GM12878 (cell line): ENCODE data around the gene PPP1R27. TPM values are rescaled to one million over a fixed set of nuclear protein-coding genes. Genes with fewer than 3 reads are reported as not detected.
A peak's percentile ranks its signal among the peaks of the same experiment; 100 is the strongest.

Experiments used
- CEBPB ChIP-seq, 2 experiments: fragments of 150-350 bp in 1 of 2; IDR thresholded peaks; 2 replicates each; pipeline ENCODE4 v1.6.1; 2012 to 2014; ENCODE audit warnings: low read depth in 2 of 2, low read length in 2 of 2, borderline replicate concordance in 1 of 2, inconsistent platforms in 1 of 2
- CHD2 ChIP-seq: IDR thresholded peaks from 2 replicates; pipeline ENCODE4 v1.6.1; 2011; ENCODE audit warnings: low read depth, low read length, improper control_type of control experiment, borderline replicate concordance
- RBBP5 ChIP-seq: fragments of 200-600 bp; sonication (generic); conservative IDR thresholded peaks from 2 replicates; pipeline ENCODE4 v1.6.1; 2016
- SREBF2 ChIP-seq: IDR thresholded peaks from 2 replicates; pipeline ENCODE4 v1.6.1; 2012; ENCODE audit warnings: mild to moderate bottlenecking, low read length
- TCF3 ChIP-seq: IDR thresholded peaks from 2 replicates; pipeline ENCODE4 v1.6.1; 2012; ENCODE audit warnings: low read depth, mild to moderate bottlenecking, low read length, borderline replicate concordance; ENCODE audit not compliant: insufficient read depth
- ZNF687 ChIP-seq: fragments of 450-650 bp; IDR thresholded peaks from 2 replicates; pipeline ENCODE4 v1.6.1; 2017; ENCODE audit warnings: mild to moderate bottlenecking, moderate library complexity
- polyA plus RNA-seq, 11 experiments: library from polyadenylated mRNA; depleted of rRNA in 4 of 11; unstranded in 6 of 11; stranded (reverse) in 5 of 11; fragments of >200 nt; fragmentation: Nextera tagmentation in 4 of 11; fragmentation: Illumina TruSeq in 1 of 11; extraction: Ambion mirVana in 4 of 11; extraction: Trizol in 1 of 11; gene quantifications; 1 replicate in 1 of 11; 2 replicates in 10 of 11; pipeline versions ENCODE4 v1.2.1 to v1.2.3, GENCODE V29; 2011 to 2016; ENCODE audit warnings: inconsistent platforms in 2 of 11, missing spikeins in 2 of 11, low read depth in 1 of 11
- total RNA-seq, 4 experiments: library from RNA; depleted of rRNA in 3 of 4; stranded (reverse); fragments of >200 nt in 3 of 4; fragmentation: Illumina TruSeq in 1 of 4; extraction: Trizol in 1 of 4; gene quantifications; 2 replicates each; pipeline versions ENCODE4 v1.2.1 to v1.2.3, GENCODE V29; 2013 to 2021

Gene PPP1R27
- total and polyA plus RNA-seq, 10 of the 15 experiments (the other 5 are each of a cell fraction or from before 2014, with no cell fraction given): 0.17 to 1.6 (median 0.49) TPM; not detected in 3

- TF ChIP-seq ZNF687 (no peak), CEBPB (IDR thresholded peaks at IDR 0.05; ENCODE audit: borderline replicate concordance in 1 of 2, low read depth in 2 of 2, low read length in 2 of 2) (no peak), CHD2 (no peak; the same call in 1 of the 2 replicates), SREBF2 (no peak), TCF3 (peak; percentile 81; the same call in 1 of the 2 replicates), RBBP5 (no peak)
Measured at GRCh38 chr17:81867170-81867990, 32.5 kb upstream of the PPP1R27 start (continued).
